EH (cell line): ENCODE results near the gene C5orf58.

ENCODE experiments used
- DNase-seq: peaks from one replicate; pipeline ENCODE4 v3.0.0-alpha.2; 2015; ENCODE audit warnings: low read depth

C5orf58 gene

GRCh38 chr5:170232786-170233185 lies at the start of gene C5orf58:
C5orf58 (plus strand) TSS chr5:170232985; CDS start chr5:170234977, 1,992 bp downstream.
- DNase-seq = no peak

- DNase-seq = peak; percentile 59
These were observed 48.7 kb upstream of the C5orf58 start for GRCh38 chr5:170183816-170184687.

- no peak for DNase-seq
These were observed 48.0 kb upstream of the C5orf58 start for GRCh38 chr5:170184737-170185136.

GRCh38 chr5:170186156-170186555 lies 46.6 kb upstream of the C5orf58 start:
- DNase-seq = no peak

- no peak for DNase-seq
These were observed 45.9 kb upstream of the C5orf58 start for GRCh38 chr5:170186856-170187255.

GRCh38 chr5:170190436-170191134 lies 42.2 kb upstream of the C5orf58 start:
- DNase-seq = no peak

- no peak for DNase-seq
These were observed 40.0 kb upstream of the C5orf58 start for GRCh38 chr5:170192829-170193228.

GRCh38 chr5:170195961-170196360 lies 36.8 kb upstream of the C5orf58 start:
- no peak for DNase-seq

GRCh38 chr5:170200876-170201275 lies 31.9 kb upstream of the C5orf58 start:
- no peak for DNase-seq

- DNase-seq = no peak
These were observed 31.5 kb upstream of the C5orf58 start for GRCh38 chr5:170201311-170201710.

- no peak for DNase-seq
These were observed 30.7 kb upstream of the C5orf58 start for GRCh38 chr5:170202117-170202516.

- DNase-seq = no peak
These were observed 28.6 kb upstream of the C5orf58 start for GRCh38 chr5:170204202-170204601.

GRCh38 chr5:170206216-170206615 lies 26.6 kb upstream of the C5orf58 start:
- DNase-seq = no peak

- no peak for DNase-seq
These were observed 25.8 kb upstream of the C5orf58 start for GRCh38 chr5:170206958-170207357.

GRCh38 chr5:170211575-170212334 lies 21.0 kb upstream of the C5orf58 start:
- no peak for DNase-seq

GRCh38 chr5:170216257-170216864 lies 16.4 kb upstream of the C5orf58 start:
- peak; percentile 72 for DNase-seq

GRCh38 chr5:170217831-170218230 lies 15.0 kb upstream of the C5orf58 start:
- DNase-seq = no peak

- DNase-seq = no peak
These were observed 14.1 kb upstream of the C5orf58 start for GRCh38 chr5:170218726-170219125.

- peak; percentile 89 for DNase-seq
These were observed 13.2 kb upstream of the C5orf58 start for GRCh38 chr5:170219615-170220014.

GRCh38 chr5:170220191-170220590 lies 12.6 kb upstream of the C5orf58 start:
- DNase-seq = no peak

- no peak for DNase-seq
These were observed 11.5 kb upstream of the C5orf58 start for GRCh38 chr5:170221327-170221741.

GRCh38 chr5:170223360-170223759 lies 9.4 kb upstream of the C5orf58 start:
- peak; percentile 66 for DNase-seq
